Stimulated activated naive CD4-positive, alpha-beta T cell treated with Interleukin-2 at 50 U/mL for 16 hours (primary cell): ENCODE results near the gene TNPO3.

ENCODE experiments used
- DNase-seq: peaks from one replicate; lab custom pipeline; 2025; lab: John Stamatoyannopoulos, UW

The TNPO3 gene

DNA sequence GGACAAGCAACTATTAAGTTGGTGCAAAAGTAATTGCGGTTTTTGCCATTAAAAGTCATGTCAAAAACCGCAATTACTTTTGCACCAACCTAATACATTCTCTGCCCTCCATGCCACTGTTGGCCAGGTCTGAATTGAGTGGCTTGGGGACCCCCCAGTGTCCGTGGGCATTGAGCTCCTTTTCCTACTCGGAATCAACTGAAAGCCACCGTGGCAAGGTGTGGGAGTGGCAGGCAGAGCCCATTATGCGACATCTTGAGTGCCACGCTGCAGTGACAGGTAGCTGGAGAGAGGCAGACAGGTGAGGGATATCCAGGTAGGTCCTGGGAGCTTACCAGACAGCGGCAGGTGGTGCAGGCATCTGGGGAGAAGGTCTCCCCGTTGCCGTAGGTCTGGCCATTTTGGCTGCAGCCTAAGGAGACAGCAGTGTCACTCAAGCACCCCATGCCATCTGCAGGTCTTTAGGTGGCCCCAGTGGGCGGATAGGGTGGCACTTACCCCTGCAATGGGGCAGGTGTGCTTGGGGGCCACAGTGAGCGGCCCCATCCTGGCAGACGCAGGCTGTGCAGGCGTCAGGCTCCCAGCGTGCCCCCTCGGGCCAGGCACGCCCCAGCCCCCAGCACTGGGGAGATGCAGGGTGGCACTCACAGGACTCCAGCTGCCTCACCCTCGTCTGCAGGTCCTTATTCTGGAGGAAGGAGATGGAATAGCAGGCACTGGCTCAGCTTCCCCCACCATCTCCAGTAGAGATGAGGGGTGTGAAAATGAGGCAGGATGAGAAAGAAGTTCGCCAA lies 147.9 kb downstream of the TNPO3 start:
- no peak for DNase-seq

GRCh38 chr7:128906001-128906765 lies 148.7 kb downstream of the TNPO3 start:
- no peak for DNase-seq

- no peak for DNase-seq
These were observed 150.3 kb downstream of the TNPO3 start for GRCh38 chr7:128904381-128905197.
